GM23338 (cell line): ENCODE results near the gene RNLS.

Experiments
- EZH2 ChIP-seq: fragments of 200-600 bp; sonication (generic); IDR thresholded peaks from one replicate; pipeline ENCODE4 v1.8.0; 2017; ENCODE audit warnings: antibody characterized with exemption, mild to moderate bottlenecking, low read depth; ENCODE audit not compliant: unreplicated experiment
- EZH2phosphoT487 ChIP-seq: fragments of 200-600 bp; sonication (generic); IDR thresholded peaks from one replicate; pipeline ENCODE4 v1.8.1; 2018; ENCODE audit warnings: antibody characterized with exemption; ENCODE audit not compliant: unreplicated experiment
- POLR2AphosphoS5 ChIP-seq: IDR thresholded peaks from 2 replicates; pipeline ENCODE4 v1.6.1; 2016; ENCODE audit warnings: antibody characterized with exemption, low read depth
- REST ChIP-seq: IDR thresholded peaks from one replicate; pipeline ENCODE4 v1.6.1; 2018; ENCODE audit warnings: antibody characterized with exemption; ENCODE audit not compliant: unreplicated experiment
- TF ChIP-seq, protein P1 (sequence below), 2 experiments: fragments of 200-600 bp in 1 of 2; sonication (generic) in 1 of 2; conservative IDR thresholded peaks; 2 replicates each; pipeline versions ENCODE4 v1.5.1 to v1.6.1; 2016 to 2017; ENCODE audit warnings: antibody characterized with exemption in 2 of 2, low read depth in 2 of 2, mild to moderate bottlenecking in 2 of 2, moderate library complexity in 1 of 2

DNA sequence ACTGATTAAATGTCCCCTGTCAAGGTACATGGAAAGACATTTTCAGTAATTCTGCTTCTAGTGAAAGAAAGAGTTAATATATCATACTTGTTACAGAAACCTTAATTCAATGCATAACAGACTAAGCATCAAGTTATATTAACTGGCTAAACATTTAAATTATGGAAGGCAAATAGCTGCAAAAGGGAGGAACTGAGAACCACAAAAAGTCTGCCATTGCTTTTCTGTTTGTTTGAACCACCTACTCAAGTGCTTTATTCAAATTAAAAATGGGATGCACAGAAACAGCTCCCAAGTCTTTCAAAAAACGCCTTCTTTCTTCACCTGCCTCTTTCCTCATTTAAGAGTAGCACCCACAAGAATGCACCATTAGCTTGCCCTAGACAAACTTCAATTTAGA is 271.9 kb downstream of the RNLS start:
- TF ChIP-seq EZH2 (no peak), POLR2AphosphoS5 (no peak), REST (no peak), EZH2phosphoT487 (no peak)
- TF ChIP-seq, protein P1, sequence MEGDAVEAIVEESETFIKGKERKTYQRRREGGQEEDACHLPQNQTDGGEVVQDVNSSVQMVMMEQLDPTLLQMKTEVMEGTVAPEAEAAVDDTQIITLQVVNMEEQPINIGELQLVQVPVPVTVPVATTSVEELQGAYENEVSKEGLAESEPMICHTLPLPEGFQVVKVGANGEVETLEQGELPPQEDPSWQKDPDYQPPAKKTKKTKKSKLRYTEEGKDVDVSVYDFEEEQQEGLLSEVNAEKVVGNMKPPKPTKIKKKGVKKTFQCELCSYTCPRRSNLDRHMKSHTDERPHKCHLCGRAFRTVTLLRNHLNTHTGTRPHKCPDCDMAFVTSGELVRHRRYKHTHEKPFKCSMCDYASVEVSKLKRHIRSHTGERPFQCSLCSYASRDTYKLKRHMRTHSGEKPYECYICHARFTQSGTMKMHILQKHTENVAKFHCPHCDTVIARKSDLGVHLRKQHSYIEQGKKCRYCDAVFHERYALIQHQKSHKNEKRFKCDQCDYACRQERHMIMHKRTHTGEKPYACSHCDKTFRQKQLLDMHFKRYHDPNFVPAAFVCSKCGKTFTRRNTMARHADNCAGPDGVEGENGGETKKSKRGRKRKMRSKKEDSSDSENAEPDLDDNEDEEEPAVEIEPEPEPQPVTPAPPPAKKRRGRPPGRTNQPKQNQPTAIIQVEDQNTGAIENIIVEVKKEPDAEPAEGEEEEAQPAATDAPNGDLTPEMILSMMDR (conservative IDR thresholded peaks at IDR 0.05; ENCODE audit: low read depth in 2 of 2) = no peak
